OCI-LY7 (cell line): Measurements from ENCODE around the gene SPATA13.

Experiments
- EZH2phosphoT487 ChIP-seq: fragments of 200-600 bp; sonication (generic); IDR thresholded peaks from 2 replicates; pipeline ENCODE4 v1.6.1; 2018; ENCODE audit warnings: low read depth, borderline replicate concordance, mild to moderate bottlenecking, mixed run types, antibody characterized with exemption, low read length, moderate library complexity, mixed read lengths
- TF ChIP-seq, protein P1 (sequence below): fragments of 200-600 bp; sonication (generic); conservative IDR thresholded peaks from 2 replicates; pipeline ENCODE4 v1.5.1; 2014; ENCODE audit warnings: mild to moderate bottlenecking, antibody characterized with exemption, low read length, moderate library complexity, mixed read lengths

DNA sequence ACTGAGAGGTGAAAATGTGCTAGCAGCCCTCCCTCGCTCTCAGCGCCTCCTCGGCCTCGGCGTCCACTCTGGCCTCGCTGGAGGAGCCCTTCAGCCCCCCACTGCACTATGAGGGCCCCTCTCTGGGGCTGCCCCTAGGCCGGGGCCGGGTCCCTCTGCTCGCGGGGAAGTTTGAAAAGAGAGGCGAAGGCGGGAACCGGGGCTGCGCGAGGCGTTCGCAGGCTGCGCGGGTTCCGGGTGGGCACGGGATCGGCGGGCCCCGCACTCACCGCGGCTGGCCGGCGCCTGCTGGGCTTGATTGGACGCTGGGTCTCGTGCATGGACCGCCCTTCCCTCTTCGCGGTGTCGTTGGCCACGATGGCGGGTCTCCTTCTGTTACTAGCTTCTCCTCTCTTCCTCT, 178.2 kb downstream of the SPATA13 start:
- TF ChIP-seq, protein P1, sequence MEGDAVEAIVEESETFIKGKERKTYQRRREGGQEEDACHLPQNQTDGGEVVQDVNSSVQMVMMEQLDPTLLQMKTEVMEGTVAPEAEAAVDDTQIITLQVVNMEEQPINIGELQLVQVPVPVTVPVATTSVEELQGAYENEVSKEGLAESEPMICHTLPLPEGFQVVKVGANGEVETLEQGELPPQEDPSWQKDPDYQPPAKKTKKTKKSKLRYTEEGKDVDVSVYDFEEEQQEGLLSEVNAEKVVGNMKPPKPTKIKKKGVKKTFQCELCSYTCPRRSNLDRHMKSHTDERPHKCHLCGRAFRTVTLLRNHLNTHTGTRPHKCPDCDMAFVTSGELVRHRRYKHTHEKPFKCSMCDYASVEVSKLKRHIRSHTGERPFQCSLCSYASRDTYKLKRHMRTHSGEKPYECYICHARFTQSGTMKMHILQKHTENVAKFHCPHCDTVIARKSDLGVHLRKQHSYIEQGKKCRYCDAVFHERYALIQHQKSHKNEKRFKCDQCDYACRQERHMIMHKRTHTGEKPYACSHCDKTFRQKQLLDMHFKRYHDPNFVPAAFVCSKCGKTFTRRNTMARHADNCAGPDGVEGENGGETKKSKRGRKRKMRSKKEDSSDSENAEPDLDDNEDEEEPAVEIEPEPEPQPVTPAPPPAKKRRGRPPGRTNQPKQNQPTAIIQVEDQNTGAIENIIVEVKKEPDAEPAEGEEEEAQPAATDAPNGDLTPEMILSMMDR = no peak
- TF ChIP-seq EZH2phosphoT487 = no peak
